ENCODE measurements around the gene ATAD3C.
"Not testable (repeated sequence)": the region's sequence is repeated elsewhere in the genome, so short reads cannot be mapped to it uniquely, and the experiment has no call there.

Gene ATAD3C

GRCh38 chr1:1476011-1476410 lies 26.5 kb downstream of the ATAD3C start:
- DNase-seq (ENCODE audit: low read depth), result not testable (repeated sequence)

- no peak for DNase-seq (ENCODE audit: low read depth)
Measured at GRCh38 chr1:1477206-1477605, 27.7 kb downstream of the ATAD3C start.

GRCh38 chr1:1479547-1480487 lies 30.3 kb downstream of the ATAD3C start:
- no peak for DNase-seq (ENCODE audit: low read depth)

GRCh38 chr1:1480488-1480867 lies 31.0 kb downstream of the ATAD3C start:
- not testable (repeated sequence) for DNase-seq (ENCODE audit: low read depth)

GRCh38 chr1:1481811-1482210 lies 32.3 kb downstream of the ATAD3C start:
- not testable (repeated sequence) for DNase-seq (ENCODE audit: low read depth)

GRCh38 chr1:1482856-1483255 lies 33.4 kb downstream of the ATAD3C start:
- DNase-seq (ENCODE audit: low read depth), result no peak

GRCh38 chr1:1483714-1484113 lies 34.2 kb downstream of the ATAD3C start:
- no peak for DNase-seq (ENCODE audit: low read depth)

GRCh38 chr1:1484976-1485750 lies 35.7 kb downstream of the ATAD3C start:
- not testable (repeated sequence) for DNase-seq (ENCODE audit: low read depth)

GRCh38 chr1:1485755-1486317 lies 36.3 kb downstream of the ATAD3C start:
- not testable (repeated sequence) for DNase-seq (ENCODE audit: low read depth)

- DNase-seq (ENCODE audit: low read depth), result no peak
Measured at GRCh38 chr1:1487701-1488100, 38.2 kb downstream of the ATAD3C start.

GRCh38 chr1:1489231-1489630 lies 39.7 kb downstream of the ATAD3C start:
- DNase-seq (ENCODE audit: low read depth), result no peak

- no peak for DNase-seq (ENCODE audit: low read depth)
Measured at GRCh38 chr1:1489861-1490260, 40.4 kb downstream of the ATAD3C start.

- DNase-seq (ENCODE audit: low read depth), result no peak
Measured at GRCh38 chr1:1490633-1491230, 41.2 kb downstream of the ATAD3C start.

- DNase-seq (ENCODE audit: low read depth), result no peak
Measured at GRCh38 chr1:1491601-1492000, 42.1 kb downstream of the ATAD3C start.

- not testable (repeated sequence) for DNase-seq (ENCODE audit: low read depth)
Measured at GRCh38 chr1:1494311-1494710, 44.8 kb downstream of the ATAD3C start.

GRCh38 chr1:1495461-1495975 lies 46.0 kb downstream of the ATAD3C start:
- DNase-seq (ENCODE audit: low read depth), result not testable (repeated sequence)

- DNase-seq (ENCODE audit: low read depth), result not testable (repeated sequence)
Measured at GRCh38 chr1:1504777-1505365, 55.4 kb downstream of the ATAD3C start.

GRCh38 chr1:1505366-1505798 lies 55.9 kb downstream of the ATAD3C start:
- DNase-seq (ENCODE audit: low read depth), result not testable (repeated sequence)

GRCh38 chr1:1505801-1506200 lies 56.3 kb downstream of the ATAD3C start:
- not testable (repeated sequence) for DNase-seq (ENCODE audit: low read depth)

GRCh38 chr1:1507305-1507704 lies 57.8 kb downstream of the ATAD3C start:
- DNase-seq (ENCODE audit: low read depth), result no peak

GRCh38 chr1:1508775-1509464 lies 59.4 kb downstream of the ATAD3C start:
- DNase-seq (ENCODE audit: low read depth), result not testable (repeated sequence)

All from stromal cell of bone marrow (primary cell).